HepG2 (cell line): Measurements from ENCODE around the gene PATZ1. TPM values are rescaled to one million over a fixed set of nuclear protein-coding genes. Genes with fewer than 3 reads are reported as not detected.

Source experiments
- polyA plus RNA-seq, 8 experiments: library from polyadenylated mRNA; depleted of rRNA in 3 of 8; stranded (reverse) in 7 of 8; unstranded in 1 of 8; fragments of >200 nt; fragmentation: Illumina TruSeq in 4 of 8; extraction: Trizol in 4 of 8; gene quantifications; 2 replicates each; pipeline versions ENCODE4 v1.2.1 to v1.2.3, GENCODE V29; 2011 to 2016; ENCODE audit warnings: low read depth in 4 of 8, missing spikeins in 1 of 8, mixed read lengths in 1 of 8; ENCODE audit not compliant: insufficient read depth in 1 of 8
- small RNA-seq, 3 experiments: library from RNA; depleted of rRNA; stranded (forward); fragments of <200 nt; gene quantifications; one replicate each; pipeline ENCODE3, GENCODE V24; 2012; ENCODE audit warnings: low read depth in 2 of 3, low replicate concordance in 1 of 3; ENCODE audit not compliant: insufficient read length in 3 of 3, insufficient read depth in 2 of 3
- total RNA-seq, 5 experiments: library from RNA; depleted of rRNA; stranded (reverse); fragments of >200 nt; fragmentation: Illumina TruSeq; extraction: Trizol; gene quantifications; 2 replicates each; pipeline ENCODE4 v1.2.3, GENCODE V29; 2016; ENCODE audit warnings: low read depth in 1 of 5

Gene PATZ1
- total and polyA plus RNA-seq, 2 of the 13 experiments (the other 11 are each of a cell fraction or from before 2014, with no cell fraction given) = 24.9 to 30.5 TPM

Small RNAs within 50 kb of the gene (small RNA-seq; reads per million reads assigned to genes)
- 0 reads per million in 3 experiments for gene RNA5SP496
- 0 reads per million in 3 experiments for gene RNU6-338P

Other genes with a start within 250 kb of the PATZ1 start
- 2.4 and 4.1 TPM in 2 replicates for gene SELENOM, start 238.8 kb downstream of the PATZ1 start, total RNA-seq (2016; rRNA removed; fragmentation: Illumina TruSeq; extraction: Trizol)
- 4.3 and 5.5 TPM in 2 replicates for gene SELENOM, start 238.8 kb downstream of the PATZ1 start, polyA plus RNA-seq (2011; rRNA removed)
- gene INPP5J, start 223.4 kb downstream of the PATZ1 start, total RNA-seq (2016; rRNA removed; fragmentation: Illumina TruSeq; extraction: Trizol) = 0.15 and 0.24 TPM in 2 replicates
- 1.1 and 1.3 TPM in 2 replicates for gene INPP5J, start 223.4 kb downstream of the PATZ1 start, polyA plus RNA-seq (2011; rRNA removed)
- gene PLA2G3, start 205.8 kb downstream of the PATZ1 start, total RNA-seq (2016; rRNA removed; fragmentation: Illumina TruSeq; extraction: Trizol) = 0.11 and 0.42 TPM in 2 replicates
- 0.12 and 0.24 TPM in 2 replicates for gene PLA2G3, start 205.8 kb downstream of the PATZ1 start, polyA plus RNA-seq (2011; rRNA removed)
- gene RNF185, start 186.2 kb downstream of the PATZ1 start, total RNA-seq (2016; rRNA removed; fragmentation: Illumina TruSeq; extraction: Trizol) = 21.4 and 28.8 TPM in 2 replicates
- 26.4 and 27.5 TPM in 2 replicates for gene RNF185, start 186.2 kb downstream of the PATZ1 start, polyA plus RNA-seq (2011; rRNA removed)
- 25.9 and 29.8 TPM in 2 replicates for gene LIMK2, start 134.0 kb downstream of the PATZ1 start, total RNA-seq (2016; rRNA removed; fragmentation: Illumina TruSeq; extraction: Trizol)
- gene LIMK2, start 134.0 kb downstream of the PATZ1 start, polyA plus RNA-seq (2011; rRNA removed) = 20.9 and 22.2 TPM in 2 replicates
- 0.44 and 1.3 TPM in 2 replicates for gene PIK3IP1, start 53.9 kb downstream of the PATZ1 start, total RNA-seq (2016; rRNA removed; fragmentation: Illumina TruSeq; extraction: Trizol)
- 2.5 and 5.3 TPM in 2 replicates for gene PIK3IP1, start 53.9 kb downstream of the PATZ1 start, polyA plus RNA-seq (2011; rRNA removed)
- gene DRG1, start 53.3 kb upstream of the PATZ1 start, total RNA-seq (2016; rRNA removed; fragmentation: Illumina TruSeq; extraction: Trizol) = 94.8 and 98.8 TPM in 2 replicates
- gene DRG1, start 53.3 kb upstream of the PATZ1 start, polyA plus RNA-seq (2011; rRNA removed) = 39.1 and 59.0 TPM in 2 replicates
- 12.3 and 14.0 TPM in 2 replicates for gene EIF4ENIF1, start 143.5 kb upstream of the PATZ1 start, total RNA-seq (2016; rRNA removed; fragmentation: Illumina TruSeq; extraction: Trizol)
- 11.9 and 15.1 TPM in 2 replicates for gene EIF4ENIF1, start 143.5 kb upstream of the PATZ1 start, polyA plus RNA-seq (2011; rRNA removed)
- gene SFI1, start 150.2 kb upstream of the PATZ1 start, total RNA-seq (2016; rRNA removed; fragmentation: Illumina TruSeq; extraction: Trizol) = 6.2 and 20.5 TPM in 2 replicates
- 40.1 and 47.1 TPM in 2 replicates for gene SFI1, start 150.2 kb upstream of the PATZ1 start, polyA plus RNA-seq (2011; rRNA removed)